NOMO-1 (cell line): ENCODE results near the gene NECTIN2.

Source experiments
- DNase-seq, 2 experiments: peaks; one replicate each; lab custom pipeline; 2025; ENCODE audit not compliant: unreplicated experiment in 2 of 2; lab: John Stamatoyannopoulos, UW

The NECTIN2 gene

GRCh38 chr19:44845612-44846454 is at the start of gene NECTIN2:
Gene NECTIN2 (plus strand): TSS chr19:44846297. CDS start chr19:44846526, 229 bp downstream.
- peak; percentile 93 for DNase-seq

DNA sequence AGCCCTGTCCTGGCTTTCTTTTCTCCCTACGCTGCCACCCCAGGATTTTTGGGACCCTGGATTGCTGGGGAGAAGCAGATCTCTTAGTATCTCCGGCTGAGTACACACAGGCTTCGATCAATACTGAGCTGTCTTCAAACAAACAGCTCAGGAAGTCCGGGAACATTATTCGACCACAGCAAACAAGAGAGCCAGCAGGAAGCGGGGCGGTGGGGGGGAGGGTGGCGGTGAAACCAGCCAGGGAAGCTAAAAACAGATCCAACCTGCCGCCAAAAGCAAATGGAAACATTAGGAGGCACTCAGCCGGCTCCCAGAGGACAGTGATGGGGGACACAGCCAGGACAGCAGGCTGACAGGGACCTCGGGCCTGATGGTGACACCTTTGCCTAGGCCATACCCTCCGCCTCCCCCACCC is 49.4 kb upstream of the NECTIN2 start:
- DNase-seq, result no peak

DNA sequence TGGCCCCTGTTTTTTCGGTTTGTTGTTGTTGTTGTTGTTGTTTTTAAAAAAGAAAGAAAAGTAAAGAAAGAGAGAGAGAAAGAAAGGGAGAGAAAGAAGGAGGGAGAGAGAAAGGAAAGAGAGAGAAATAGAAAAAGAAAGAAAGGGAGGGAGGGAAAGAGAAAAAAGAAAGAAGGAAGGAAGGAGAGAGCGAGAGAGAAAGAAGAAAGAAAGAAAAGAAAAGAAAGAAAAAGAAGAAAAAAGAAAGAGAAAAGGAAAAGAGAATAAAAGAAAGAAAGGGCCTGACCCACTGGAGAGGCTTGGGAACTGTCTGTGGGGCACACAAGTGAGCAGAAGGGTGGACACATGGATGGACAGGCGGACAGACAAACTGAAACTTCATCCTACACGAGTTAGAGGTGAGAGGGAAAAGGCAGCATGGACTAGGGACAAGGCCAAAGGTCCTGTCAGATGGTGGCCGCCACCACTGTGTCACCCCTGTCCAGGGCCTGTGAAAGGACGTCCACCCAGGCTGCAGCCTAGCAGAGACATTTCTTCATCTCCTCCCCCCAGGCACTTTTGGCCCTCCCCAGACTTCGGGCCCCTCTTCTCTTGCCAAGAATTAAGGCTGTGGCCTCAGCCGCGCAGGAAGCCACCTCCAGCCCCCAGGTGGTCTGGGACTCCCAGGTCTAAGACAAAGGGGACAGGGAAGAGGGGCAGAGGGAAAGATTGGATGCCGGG is 46.3 kb upstream of the NECTIN2 start:
- DNase-seq, result no peak

DNA sequence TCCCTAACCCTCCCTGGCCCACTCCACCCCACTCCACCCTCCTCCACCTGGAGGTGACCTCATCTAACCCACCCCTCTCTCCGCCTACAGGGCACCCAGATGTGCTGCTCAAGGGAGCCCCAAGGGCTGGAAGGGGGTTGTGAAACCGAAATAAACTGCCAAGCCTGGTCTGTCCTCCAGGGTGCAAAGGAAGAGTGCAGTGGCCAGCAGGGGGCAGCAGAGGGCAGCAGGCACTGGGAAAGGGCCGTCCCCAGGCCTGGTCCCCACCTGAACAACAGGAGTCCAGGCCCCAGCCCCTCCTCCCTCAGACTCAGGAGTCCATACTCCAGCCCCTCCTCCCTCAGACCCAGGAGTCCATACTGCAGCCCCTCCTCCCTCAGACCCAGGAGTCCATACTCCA is 45.6 kb upstream of the NECTIN2 start:
- DNase-seq, result peak; percentile 77 to 84

DNA sequence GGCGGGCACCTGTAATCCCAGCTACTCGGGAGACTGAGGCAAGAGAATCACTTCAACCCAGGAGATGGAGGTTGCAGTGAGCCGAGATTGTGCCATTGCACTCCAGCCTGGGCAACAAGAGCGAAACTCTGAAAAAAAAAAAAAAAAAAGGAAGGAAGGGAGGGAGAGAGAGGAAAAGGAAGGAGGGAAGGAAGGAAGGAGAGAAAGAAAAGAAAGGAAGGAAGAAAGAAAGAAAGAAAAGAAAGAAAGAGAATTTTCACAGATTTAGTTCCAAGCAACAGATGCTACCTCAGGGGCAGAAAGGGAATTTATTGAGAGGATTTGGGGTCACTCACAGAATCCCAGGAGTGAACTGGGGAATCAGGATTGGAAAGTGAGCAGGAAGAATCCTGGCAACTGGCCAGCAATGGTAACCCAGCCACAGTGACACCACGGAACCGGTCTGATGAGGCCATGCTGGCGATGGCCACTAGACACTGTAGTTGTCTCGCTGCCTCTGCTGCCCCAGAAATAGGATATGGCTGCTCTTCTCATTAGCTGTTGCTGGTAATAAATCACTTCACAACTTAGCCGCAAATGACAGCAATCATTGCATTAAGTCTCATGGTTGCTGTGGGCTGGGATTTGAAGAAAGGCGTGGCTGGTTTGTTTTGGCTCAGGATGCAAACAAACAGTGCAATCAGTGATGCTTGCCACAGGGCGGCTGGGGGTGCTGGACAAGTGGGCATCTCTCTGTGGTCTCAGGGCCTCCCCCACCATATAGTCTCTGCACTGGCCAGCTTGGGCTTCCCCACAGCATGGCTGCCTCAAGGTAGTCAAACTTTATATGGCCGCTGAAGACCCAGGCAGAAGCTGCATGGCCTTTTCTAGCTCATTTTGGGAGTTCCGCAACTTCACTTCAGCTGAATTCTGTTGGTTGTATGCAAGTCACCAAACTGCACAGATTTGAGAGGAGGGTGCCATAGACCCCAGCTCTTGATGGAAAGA is 42.4 kb upstream of the NECTIN2 start:
- DNase-seq, result peak; percentile 39 to 52

- no peak for DNase-seq
Observed at GRCh38 chr19:44806291-44806690, 39.8 kb upstream of the NECTIN2 start.

- DNase-seq, result no peak
Observed at GRCh38 chr19:44807162-44807561, 38.9 kb upstream of the NECTIN2 start.

GRCh38 chr19:44807652-44808462 is 38.2 kb upstream of the NECTIN2 start:
- DNase-seq, result no peak

DNA sequence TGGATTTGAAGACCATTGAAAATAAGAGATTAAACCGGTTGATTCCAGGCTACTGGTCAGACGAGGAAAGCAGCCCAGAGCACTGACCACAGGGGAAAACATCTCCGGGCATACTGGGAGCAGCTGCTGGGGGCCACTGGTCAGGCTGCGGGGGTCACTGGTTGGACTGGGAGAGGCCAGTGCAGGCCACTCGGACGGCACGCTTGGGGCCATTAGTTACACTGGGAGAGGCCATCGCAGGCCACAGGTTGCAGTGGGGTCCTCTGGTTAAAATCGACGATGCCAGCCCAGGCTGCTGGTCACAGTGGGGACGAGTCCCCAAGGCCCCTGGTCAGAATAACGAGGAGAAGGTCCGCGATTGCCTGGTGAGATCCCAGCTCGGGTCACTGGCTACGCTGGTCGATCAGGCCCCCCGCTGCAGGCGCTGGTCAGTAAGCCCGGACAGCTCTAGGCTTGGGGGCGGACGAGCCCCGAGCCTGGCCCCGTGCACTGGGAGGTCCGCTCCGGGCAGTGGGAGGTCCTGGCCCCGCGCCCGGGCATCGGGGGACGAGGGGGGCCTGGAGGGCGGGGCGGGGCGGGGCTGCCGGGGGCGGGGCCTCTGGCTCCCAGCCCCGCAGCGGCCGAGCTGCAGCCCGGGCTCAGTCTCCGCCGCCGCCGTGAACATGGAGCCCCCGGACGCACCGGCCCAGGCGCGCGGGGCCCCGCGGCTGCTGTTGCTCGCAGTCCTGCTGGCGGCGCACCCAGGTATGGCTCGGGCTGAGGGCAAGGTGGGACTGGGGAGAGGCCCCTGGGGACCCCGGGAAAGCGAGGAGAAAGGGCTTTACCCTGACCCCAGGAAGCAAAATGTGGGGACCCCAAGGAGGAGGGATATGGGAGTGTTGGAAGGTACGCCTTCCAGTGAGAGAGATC is 37.4 kb upstream of the NECTIN2 start, which contains the start of gene BCAM:
BCAM (plus strand) TSS at position 641 of the 909 bp plus-strand sequence; CDS start at position 663, 22 bp downstream.
- peak in 1 of 2 experiments; percentile 1 for DNase-seq

- no peak for DNase-seq
Observed at GRCh38 chr19:44809577-44810233, 36.4 kb upstream of the NECTIN2 start.

DNA sequence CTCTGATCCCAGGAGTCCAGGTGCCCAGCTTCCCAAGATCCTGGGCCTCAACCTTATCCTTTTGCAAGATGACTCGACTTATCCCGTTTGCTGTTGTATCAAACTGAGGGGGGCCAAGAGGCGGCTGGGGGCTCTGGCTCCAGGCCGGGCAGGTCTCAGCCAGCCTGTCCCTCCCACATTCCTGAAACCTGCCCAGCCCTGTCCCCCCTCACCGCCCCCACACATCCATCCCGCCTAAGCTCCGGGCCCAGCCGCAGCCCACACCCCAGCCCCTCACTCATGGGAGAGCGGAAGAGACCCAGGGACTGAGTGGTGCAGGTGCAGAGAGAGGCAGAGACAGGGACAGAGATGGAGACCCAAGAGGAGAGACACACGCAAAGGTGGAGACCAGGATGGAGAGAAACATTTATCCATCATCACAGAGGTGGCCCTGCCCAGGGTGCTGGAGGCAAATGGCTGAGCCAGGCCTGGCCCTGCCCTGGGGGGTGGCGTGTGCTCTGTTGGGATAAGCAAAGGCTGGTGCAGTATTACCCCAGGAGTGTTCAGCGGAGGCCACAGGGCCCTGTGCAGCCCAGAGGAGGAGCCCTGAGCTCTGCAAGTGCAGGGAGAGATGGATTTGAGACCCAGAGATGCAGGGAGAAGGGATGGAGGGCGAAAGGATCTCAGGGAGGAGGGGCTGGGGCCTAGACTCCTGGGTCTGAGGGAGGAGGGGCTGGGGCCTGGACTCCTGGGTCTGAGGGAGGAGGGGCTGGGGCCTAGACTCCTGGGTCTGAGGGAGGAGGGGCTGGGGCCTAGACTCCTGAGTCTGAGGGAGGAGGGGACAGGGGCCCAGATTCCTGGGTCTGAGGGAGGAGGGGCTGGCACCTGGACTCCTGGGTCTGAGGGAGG is 35.6 kb upstream of the NECTIN2 start:
- no peak for DNase-seq

DNA sequence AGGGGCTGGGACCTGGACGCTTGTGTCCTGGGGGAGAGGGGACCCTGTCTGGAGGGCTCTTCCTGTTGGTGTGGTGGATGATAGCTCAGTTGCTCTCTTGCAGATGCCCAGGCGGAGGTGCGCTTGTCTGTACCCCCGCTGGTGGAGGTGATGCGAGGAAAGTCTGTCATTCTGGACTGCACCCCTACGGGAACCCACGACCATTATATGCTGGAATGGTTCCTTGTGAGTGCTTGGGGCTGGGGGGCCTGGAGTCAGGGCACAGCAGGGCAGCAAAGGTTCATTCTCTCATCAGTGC is 35.0 kb upstream of the NECTIN2 start:
- no peak for DNase-seq

- no peak for DNase-seq
Observed at GRCh38 chr19:44812142-44812718, 33.9 kb upstream of the NECTIN2 start.

GRCh38 chr19:44813070-44813840 is 32.8 kb upstream of the NECTIN2 start:
- DNase-seq, result no peak

DNA sequence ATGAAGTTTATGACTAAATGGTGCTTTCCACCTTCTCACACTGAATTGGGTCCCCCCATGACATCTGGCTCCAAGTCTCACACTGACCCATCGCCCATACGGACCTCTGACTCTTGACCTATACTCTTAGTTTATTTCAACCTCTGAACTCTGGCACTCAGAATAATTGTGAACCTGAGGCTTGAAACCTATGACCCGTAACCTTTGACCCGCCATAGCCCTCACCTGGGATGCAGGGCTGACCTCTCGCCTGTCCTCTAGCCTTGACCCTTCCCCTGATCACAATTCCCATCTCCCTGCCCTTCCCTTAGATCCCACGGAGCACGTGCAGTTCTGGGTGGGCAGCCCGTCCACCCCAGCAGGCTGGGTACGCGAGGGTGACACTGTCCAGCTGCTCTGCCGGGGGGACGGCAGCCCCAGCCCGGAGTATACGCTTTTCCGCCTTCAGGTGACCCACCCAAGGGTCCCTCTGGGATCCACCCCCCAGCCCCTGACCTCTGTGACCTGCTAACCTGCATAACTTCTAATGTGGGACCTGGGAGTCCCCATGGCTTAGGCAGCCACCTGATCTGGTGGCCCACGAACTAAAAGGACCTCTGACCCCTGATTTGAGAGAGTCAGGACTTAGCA is 32.1 kb upstream of the NECTIN2 start:
- no peak for DNase-seq

DNA sequence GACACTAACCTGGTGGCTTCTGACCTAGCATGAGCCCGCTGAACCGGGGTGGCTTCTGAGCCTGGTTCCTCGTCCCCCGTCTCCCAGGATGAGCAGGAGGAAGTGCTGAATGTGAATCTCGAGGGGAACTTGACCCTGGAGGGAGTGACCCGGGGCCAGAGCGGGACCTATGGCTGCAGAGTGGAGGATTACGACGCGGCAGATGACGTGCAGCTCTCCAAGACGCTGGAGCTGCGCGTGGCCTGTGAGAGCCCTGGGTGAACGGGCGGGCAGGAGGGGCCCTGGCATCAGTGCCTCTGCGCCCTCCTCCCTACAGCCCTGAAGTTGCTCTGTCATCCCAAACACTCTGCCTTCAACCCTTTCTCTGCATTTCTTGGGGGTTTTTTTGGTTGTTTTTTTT is 31.6 kb upstream of the NECTIN2 start:
- no peak for DNase-seq
